MG63 (cell line): ENCODE results near the gene MMP25. TPM values are rescaled to one million over a fixed set of nuclear protein-coding genes. Genes with fewer than 3 reads are reported as not detected.

Experiments
- DNase-seq: peaks from one replicate; pipeline ENCODE4 v3.0.0-alpha.2; 2020
- H3K27me3 ChIP-seq: fragments of 250-450 bp; sonication (Bioruptor Pico); 2 replicates; pipeline ENCODE4 v1.5.1; 2020; ENCODE audit warnings: mild to moderate bottlenecking, moderate library complexity
- H3K36me3 ChIP-seq: fragments of 250-450 bp; sonication (Bioruptor Pico); 2 replicates; pipeline ENCODE4 v1.5.1; 2020; ENCODE audit warnings: mild to moderate bottlenecking, moderate library complexity
- H3K4me3 ChIP-seq: fragments of 250-450 bp; sonication (Bioruptor Pico); 2 replicates; pipeline ENCODE4 v1.5.1; 2020; ENCODE audit warnings: mild to moderate bottlenecking, moderate library complexity
- H3K9me3 ChIP-seq: fragments of 250-450 bp; sonication (Bioruptor Pico); 2 replicates; pipeline ENCODE4 v1.5.1; 2020; ENCODE audit warnings: mild to moderate bottlenecking, moderate library complexity
- total RNA-seq: library from RNA; depleted of rRNA; stranded (reverse); fragments of >200 nt; shearing (Covaris generic); gene quantifications from 2 replicates; pipeline ENCODE4 v1.2.3, GENCODE V29; 2014; ENCODE audit warnings: low replicate concordance; rRNA removed

MMP25 gene
- total RNA-seq, 1 experiment from 2014 or later = not detected

DNA sequence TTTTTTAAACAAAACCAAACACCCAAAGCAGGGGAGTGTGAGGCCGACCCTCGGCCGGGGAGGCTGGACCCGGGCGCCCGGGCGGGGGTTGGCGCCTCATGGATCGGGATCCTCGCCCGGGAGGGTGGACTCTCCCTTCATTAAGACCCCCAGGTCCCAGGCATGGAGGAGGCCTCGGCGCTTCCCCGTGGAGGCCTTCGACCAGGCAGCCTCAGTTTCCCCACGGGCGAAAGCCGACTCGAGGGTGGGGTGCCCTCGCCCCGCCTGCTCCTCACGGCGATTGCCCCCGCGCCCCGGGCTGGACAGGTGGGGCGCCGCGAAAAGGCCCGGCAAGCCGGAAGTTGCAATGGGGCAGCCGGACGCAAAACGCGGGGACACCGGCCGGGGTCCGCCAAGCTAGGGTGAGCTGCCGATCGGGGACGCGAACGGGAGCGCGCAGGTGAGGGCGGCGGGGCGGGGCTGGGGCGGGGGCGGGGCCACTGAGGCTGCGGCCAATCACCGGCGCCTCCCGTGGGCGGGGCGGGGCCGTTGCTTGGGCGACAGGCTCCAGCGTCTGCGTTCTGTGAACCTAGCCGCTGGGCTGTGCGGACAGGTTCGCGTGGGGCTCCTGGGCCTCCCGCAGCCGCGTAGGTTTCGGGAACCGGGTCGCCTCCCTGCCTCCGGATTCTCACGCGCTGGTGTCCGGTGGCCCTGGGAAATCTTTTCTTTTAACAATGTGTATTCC lies 60.0 kb downstream of the MMP25 start:
- H3K4me3 ChIP-seq = peak overlapping the region; percentile 69
- DNase-seq = peak; percentile 96

More for the DNA sequence above, 60.0 kb downstream of the MMP25 start:
- Histone ChIP-seq H3K9me3 (no peaks in the 10 kb centered on the region), H3K27me3 (no peaks in the 10 kb centered on the region), H3K36me3 (no peaks in the 10 kb centered on the region)

Other genes starting within 250 kb of the MMP25 start
- not detected in 2 replicates for gene PRSS41, start 248.1 kb upstream of the MMP25 start, total RNA-seq
- 5.8 and 11.9 TPM in 2 replicates for gene PRSS21, start 229.3 kb upstream of the MMP25 start, total RNA-seq
- gene ZG16B, start 216.3 kb upstream of the MMP25 start, total RNA-seq = 2.7 TPM in 1 of 2 replicates, not detected in the other
- gene PRSS22, start 188.4 kb upstream of the MMP25 start, total RNA-seq = not detected in 2 replicates
- gene FLYWCH2, start 163.3 kb upstream of the MMP25 start, total RNA-seq = 176 and 179 TPM in 2 replicates
- gene FLYWCH1, start 134.6 kb upstream of the MMP25 start, total RNA-seq = 112 and 126 TPM in 2 replicates
- gene KREMEN2, start 82.3 kb upstream of the MMP25 start, total RNA-seq = 0.26 and 1.0 TPM in 2 replicates
- gene PAQR4, start 77.2 kb upstream of the MMP25 start, total RNA-seq = 23.5 and 38.1 TPM in 2 replicates
- gene PKMYT1, start 66.1 kb upstream of the MMP25 start, total RNA-seq = 12.0 and 30.3 TPM in 2 replicates
- not detected in 2 replicates for gene CLDN9, start 33.6 kb upstream of the MMP25 start, total RNA-seq
- not detected in 2 replicates for gene CLDN6, start 28.4 kb upstream of the MMP25 start, total RNA-seq
- gene TNFRSF12A, start 26.2 kb upstream of the MMP25 start, total RNA-seq = 541 and 602 TPM in 2 replicates
- gene HCFC1R1, start 22.6 kb upstream of the MMP25 start, total RNA-seq = 2.9 and 60.7 TPM in 2 replicates
- gene THOC6, start 22.5 kb upstream of the MMP25 start, total RNA-seq = 63.2 and 118 TPM in 2 replicates
- gene BICDL2, start 9.6 kb upstream of the MMP25 start, total RNA-seq = not detected in 2 replicates
- 4.4 and 11.5 TPM in 2 replicates for gene IL32, start 19.1 kb downstream of the MMP25 start, total RNA-seq
- not detected in 2 replicates for gene ZSCAN10, start 52.7 kb downstream of the MMP25 start, total RNA-seq
- 15.5 and 22.6 TPM in 2 replicates for gene ZNF205, start 66.0 kb downstream of the MMP25 start, total RNA-seq
- 2.8 and 11.9 TPM in 2 replicates for gene ZNF213, start 88.5 kb downstream of the MMP25 start, total RNA-seq
- gene OR1F1, start 141.6 kb downstream of the MMP25 start, total RNA-seq = not detected in 2 replicates
- gene ZNF200, start 188.6 kb downstream of the MMP25 start, total RNA-seq = 3.4 and 5.8 TPM in 2 replicates
- gene MEFV, start 210.1 kb downstream of the MMP25 start, total RNA-seq = 0.07 TPM in 1 of 2 replicates, not detected in the other
- 48.3 and 74.7 TPM in 2 replicates for gene ZNF263, start 236.9 kb downstream of the MMP25 start, total RNA-seq